Measurements from ENCODE around the gene ARIH2. TPM values are rescaled to one million over a fixed set of nuclear protein-coding genes. Genes with fewer than 3 reads are reported as not detected.
A peak's percentile ranks its signal among the peaks of the same experiment; 100 is the strongest.

ARIH2 gene
- total and polyA plus RNA-seq, 2 experiments from 2014 or later: 76.4 to 118 TPM

DNA sequence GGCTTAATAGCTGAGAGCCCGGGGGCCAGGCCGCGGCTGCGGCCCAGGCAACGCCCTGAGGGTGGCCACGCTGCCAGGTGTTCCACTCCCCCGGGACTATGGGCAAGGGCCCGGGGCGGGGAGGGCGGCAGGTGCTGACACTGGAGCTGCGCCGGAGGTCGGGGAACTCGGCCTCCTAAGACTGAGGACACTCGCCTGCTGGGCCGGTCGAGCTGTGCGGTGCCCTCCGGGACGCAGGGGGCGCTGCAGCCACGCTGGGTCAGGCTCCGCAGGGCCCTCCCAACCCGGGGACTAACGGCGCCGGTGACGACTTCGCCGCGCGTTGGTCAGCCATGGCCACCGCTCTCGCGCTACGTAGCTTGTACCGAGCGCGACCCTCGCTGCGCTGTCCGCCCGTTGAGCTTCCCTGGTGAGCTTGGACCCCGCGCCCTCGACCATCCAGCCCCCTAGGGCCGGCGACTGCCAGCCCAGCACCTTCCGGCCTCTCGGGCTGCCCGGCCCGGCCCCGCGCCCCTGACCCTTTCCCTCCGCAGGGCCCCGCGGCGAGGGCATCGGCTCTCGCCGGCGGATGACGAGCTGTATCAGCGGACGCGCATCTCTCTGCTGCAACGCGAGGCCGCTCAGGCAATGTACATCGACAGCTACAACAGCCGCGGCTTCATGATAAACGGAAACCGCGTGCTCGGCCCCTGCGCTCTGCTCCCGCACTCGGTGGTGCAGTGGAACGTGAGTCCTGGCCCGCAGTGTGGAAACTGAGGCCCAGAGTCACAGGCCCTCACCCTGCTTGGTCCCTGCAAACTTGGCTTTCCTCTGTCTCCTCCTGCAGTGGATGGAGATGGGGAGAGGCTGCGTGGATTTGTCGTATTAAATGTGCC is 103.4 kb downstream of the ARIH2 start, which contains the start of gene NDUFAF3:
TSS of gene NDUFAF3 (plus strand) at position 309 of the 875 bp plus-strand sequence. CDS start at position 333, 24 bp downstream.
- Mint-ChIP-seq H3K27ac (peak within 1 kb of the TSS; percentile 98), H3K4me1 (peaks cover 26% of the 10 kb centered on the region), H3K4me3 (peak within 1 kb of the TSS; percentile 93), H3K36me3 (ENCODE audit: low read depth) (peaks cover 49% of the 10 kb centered on the region), H3K27me3 (ENCODE audit: insufficient read depth, low read depth, poor library complexity) (peaks cover 27% of the 10 kb centered on the region), H3K9me3 (no peaks in the 10 kb centered on the region; the same call in 1 of the 3 replicates)
- Histone ChIP-seq H4K20me1 (replicated peaks; ENCODE audit: insufficient read depth) (peaks cover 18% of the 10 kb centered on the region), H3K4me3 (peak within 1 kb of the TSS; percentile 97), H3F3A (replicated peaks; ENCODE audit: low read depth) (peaks cover 44% of the 10 kb centered on the region), H3K4me2 (peak within 1 kb of the TSS; percentile 99), H3K27me3 (ENCODE audit: insufficient read depth) (no peaks in the 10 kb centered on the region), H3K27ac (ENCODE audit: low read depth) (peak within 1 kb of the TSS; percentile 97), H3K9me2 (ENCODE audit: insufficient read depth) (no peaks in the 10 kb centered on the region), H3K79me2 (replicated peaks; ENCODE audit: insufficient read depth) (peaks cover 18% of the 10 kb centered on the region), H2AFZ (peak within 1 kb of the TSS; percentile 76), H3K4me1 (ENCODE audit: insufficient read depth) (peaks cover 27% of the 10 kb centered on the region; the same call in 1 of the 2 replicates), H3K36me3 (ENCODE audit: insufficient read depth) (peaks cover 26% of the 10 kb centered on the region)
- DNase-seq (ENCODE audit: low spot score) (peak; percentile 94), ATAC-seq (peak; percentile 67)
- TF ChIP-seq EZH2 (IDR thresholded peaks at IDR 0.05; ENCODE audit: low read depth, unreplicated experiment): no peak
- peak; percentile 83 for TF ChIP-seq POLR2AphosphoS5 (IDR thresholded peaks at IDR 0.05; ENCODE audit: low read depth)
- TF ChIP-seq ZNF114 (CRISPR knock-in tag; IDR thresholded peaks at IDR 0.05): no peak
- no peak for TF ChIP-seq NANOG (IDR thresholded peaks at IDR 0.05; ENCODE audit: borderline replicate concordance)
- TF ChIP-seq ZNF331 (CRISPR knock-in tag; IDR thresholded peaks at IDR 0.05; ENCODE audit: low read depth): no peak
- no peak for TF ChIP-seq JUNB (IDR thresholded peaks at IDR 0.05; ENCODE audit: unreplicated experiment)
- TF ChIP-seq STAT1 (IDR thresholded peaks at IDR 0.05; ENCODE audit: unreplicated experiment): no peak
- TF ChIP-seq, protein P1, sequence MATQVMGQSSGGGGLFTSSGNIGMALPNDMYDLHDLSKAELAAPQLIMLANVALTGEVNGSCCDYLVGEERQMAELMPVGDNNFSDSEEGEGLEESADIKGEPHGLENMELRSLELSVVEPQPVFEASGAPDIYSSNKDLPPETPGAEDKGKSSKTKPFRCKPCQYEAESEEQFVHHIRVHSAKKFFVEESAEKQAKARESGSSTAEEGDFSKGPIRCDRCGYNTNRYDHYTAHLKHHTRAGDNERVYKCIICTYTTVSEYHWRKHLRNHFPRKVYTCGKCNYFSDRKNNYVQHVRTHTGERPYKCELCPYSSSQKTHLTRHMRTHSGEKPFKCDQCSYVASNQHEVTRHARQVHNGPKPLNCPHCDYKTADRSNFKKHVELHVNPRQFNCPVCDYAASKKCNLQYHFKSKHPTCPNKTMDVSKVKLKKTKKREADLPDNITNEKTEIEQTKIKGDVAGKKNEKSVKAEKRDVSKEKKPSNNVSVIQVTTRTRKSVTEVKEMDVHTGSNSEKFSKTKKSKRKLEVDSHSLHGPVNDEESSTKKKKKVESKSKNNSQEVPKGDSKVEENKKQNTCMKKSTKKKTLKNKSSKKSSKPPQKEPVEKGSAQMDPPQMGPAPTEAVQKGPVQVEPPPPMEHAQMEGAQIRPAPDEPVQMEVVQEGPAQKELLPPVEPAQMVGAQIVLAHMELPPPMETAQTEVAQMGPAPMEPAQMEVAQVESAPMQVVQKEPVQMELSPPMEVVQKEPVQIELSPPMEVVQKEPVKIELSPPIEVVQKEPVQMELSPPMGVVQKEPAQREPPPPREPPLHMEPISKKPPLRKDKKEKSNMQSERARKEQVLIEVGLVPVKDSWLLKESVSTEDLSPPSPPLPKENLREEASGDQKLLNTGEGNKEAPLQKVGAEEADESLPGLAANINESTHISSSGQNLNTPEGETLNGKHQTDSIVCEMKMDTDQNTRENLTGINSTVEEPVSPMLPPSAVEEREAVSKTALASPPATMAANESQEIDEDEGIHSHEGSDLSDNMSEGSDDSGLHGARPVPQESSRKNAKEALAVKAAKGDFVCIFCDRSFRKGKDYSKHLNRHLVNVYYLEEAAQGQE (IDR thresholded peaks at IDR 0.05; ENCODE audit: unreplicated experiment): no peak
- TF ChIP-seq CREB1 (CRISPR knock-in tag; IDR thresholded peaks at IDR 0.05; ENCODE audit: low read depth): peak; percentile 85
- no peak for TF ChIP-seq EZH2phosphoT487 (IDR thresholded peaks at IDR 0.05; ENCODE audit: unreplicated experiment)
- TF ChIP-seq, protein P2, sequence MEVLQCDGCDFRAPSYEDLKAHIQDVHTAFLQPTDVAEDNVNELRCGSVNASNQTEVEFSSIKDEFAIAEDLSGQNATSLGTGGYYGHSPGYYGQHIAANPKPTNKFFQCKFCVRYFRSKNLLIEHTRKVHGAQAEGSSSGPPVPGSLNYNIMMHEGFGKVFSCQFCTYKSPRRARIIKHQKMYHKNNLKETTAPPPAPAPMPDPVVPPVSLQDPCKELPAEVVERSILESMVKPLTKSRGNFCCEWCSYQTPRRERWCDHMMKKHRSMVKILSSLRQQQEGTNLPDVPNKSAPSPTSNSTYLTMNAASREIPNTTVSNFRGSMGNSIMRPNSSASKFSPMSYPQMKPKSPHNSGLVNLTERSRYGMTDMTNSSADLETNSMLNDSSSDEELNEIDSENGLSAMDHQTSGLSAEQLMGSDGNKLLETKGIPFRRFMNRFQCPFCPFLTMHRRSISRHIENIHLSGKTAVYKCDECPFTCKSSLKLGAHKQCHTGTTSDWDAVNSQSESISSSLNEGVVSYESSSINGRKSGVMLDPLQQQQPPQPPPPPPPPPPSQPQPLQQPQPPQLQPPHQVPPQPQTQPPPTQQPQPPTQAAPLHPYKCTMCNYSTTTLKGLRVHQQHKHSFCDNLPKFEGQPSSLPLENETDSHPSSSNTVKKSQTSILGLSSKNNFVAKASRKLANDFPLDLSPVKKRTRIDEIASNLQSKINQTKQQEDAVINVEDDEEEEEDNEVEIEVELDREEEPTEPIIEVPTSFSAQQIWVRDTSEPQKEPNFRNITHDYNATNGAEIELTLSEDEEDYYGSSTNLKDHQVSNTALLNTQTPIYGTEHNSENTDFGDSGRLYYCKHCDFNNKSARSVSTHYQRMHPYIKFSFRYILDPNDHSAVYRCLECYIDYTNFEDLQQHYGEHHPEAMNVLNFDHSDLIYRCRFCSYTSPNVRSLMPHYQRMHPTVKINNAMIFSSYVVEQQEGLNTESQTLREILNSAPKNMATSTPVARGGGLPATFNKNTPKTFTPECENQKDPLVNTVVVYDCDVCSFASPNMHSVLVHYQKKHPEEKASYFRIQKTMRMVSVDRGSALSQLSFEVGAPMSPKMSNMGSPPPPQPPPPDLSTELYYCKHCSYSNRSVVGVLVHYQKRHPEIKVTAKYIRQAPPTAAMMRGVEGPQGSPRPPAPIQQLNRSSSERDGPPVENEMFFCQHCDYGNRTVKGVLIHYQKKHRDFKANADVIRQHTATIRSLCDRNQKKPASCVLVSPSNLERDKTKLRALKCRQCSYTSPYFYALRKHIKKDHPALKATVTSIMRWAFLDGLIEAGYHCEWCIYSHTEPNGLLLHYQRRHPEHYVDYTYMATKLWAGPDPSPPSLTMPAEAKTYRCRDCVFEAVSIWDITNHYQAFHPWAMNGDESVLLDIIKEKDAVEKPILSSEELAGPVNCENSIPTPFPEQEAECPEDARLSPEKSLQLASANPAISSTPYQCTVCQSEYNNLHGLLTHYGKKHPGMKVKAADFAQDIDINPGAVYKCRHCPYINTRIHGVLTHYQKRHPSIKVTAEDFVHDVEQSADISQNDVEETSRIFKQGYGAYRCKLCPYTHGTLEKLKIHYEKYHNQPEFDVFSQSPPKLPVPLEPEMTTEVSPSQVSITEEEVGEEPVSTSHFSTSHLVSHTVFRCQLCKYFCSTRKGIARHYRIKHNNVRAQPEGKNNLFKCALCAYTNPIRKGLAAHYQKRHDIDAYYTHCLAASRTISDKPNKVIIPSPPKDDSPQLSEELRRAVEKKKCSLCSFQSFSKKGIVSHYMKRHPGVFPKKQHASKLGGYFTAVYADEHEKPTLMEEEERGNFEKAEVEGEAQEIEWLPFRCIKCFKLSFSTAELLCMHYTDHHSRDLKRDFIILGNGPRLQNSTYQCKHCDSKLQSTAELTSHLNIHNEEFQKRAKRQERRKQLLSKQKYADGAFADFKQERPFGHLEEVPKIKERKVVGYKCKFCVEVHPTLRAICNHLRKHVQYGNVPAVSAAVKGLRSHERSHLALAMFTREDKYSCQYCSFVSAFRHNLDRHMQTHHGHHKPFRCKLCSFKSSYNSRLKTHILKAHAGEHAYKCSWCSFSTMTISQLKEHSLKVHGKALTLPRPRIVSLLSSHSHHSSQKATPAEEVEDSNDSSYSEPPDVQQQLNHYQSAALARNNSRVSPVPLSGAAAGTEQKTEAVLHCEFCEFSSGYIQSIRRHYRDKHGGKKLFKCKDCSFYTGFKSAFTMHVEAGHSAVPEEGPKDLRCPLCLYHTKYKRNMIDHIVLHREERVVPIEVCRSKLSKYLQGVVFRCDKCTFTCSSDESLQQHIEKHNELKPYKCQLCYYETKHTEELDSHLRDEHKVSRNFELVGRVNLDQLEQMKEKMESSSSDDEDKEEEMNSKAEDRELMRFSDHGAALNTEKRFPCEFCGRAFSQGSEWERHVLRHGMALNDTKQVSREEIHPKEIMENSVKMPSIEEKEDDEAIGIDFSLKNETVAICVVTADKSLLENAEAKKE (CRISPR knock-in tag; IDR thresholded peaks at IDR 0.05): no peak
- TF ChIP-seq, protein P3, sequence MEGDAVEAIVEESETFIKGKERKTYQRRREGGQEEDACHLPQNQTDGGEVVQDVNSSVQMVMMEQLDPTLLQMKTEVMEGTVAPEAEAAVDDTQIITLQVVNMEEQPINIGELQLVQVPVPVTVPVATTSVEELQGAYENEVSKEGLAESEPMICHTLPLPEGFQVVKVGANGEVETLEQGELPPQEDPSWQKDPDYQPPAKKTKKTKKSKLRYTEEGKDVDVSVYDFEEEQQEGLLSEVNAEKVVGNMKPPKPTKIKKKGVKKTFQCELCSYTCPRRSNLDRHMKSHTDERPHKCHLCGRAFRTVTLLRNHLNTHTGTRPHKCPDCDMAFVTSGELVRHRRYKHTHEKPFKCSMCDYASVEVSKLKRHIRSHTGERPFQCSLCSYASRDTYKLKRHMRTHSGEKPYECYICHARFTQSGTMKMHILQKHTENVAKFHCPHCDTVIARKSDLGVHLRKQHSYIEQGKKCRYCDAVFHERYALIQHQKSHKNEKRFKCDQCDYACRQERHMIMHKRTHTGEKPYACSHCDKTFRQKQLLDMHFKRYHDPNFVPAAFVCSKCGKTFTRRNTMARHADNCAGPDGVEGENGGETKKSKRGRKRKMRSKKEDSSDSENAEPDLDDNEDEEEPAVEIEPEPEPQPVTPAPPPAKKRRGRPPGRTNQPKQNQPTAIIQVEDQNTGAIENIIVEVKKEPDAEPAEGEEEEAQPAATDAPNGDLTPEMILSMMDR (conservative IDR thresholded peaks at IDR 0.05; ENCODE audit: low read depth in 2 of 2): peak; percentile 64 to 91
- TF ChIP-seq, protein P4, sequence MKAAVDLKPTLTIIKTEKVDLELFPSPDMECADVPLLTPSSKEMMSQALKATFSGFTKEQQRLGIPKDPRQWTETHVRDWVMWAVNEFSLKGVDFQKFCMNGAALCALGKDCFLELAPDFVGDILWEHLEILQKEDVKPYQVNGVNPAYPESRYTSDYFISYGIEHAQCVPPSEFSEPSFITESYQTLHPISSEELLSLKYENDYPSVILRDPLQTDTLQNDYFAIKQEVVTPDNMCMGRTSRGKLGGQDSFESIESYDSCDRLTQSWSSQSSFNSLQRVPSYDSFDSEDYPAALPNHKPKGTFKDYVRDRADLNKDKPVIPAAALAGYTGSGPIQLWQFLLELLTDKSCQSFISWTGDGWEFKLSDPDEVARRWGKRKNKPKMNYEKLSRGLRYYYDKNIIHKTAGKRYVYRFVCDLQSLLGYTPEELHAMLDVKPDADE (IDR thresholded peaks at IDR 0.05): peak; percentile 62; the same call in 1 of the 2 replicates
